Lower lobe of right lung (tissue), 2 donors: ENCODE results near the gene EPN2. TPM values are rescaled to one million over a fixed set of nuclear protein-coding genes. Genes with fewer than 3 reads are reported as not detected.
A peak's percentile ranks its signal among the peaks of the same experiment; 100 is the strongest.

Experiments used
- ATAC-seq, 2 donors: fragments of 200-7000 bp; cut with Tn5 transposase; one replicate each; pipeline ENCODE4 v1.9.1; 2020 to 2022; ENCODE audit warnings: mild to moderate bottlenecking in 2 of 2, moderate library complexity in 2 of 2
- DNase-seq: peaks from one replicate; pipeline ENCODE4 v3.0.0-alpha.2; 2020
- H3K27ac ChIP-seq: fragments of 200-600 bp; one replicate; pipeline ENCODE4 v1.8.0; 2022
- H3K27me3 ChIP-seq: fragments of 200-600 bp; one replicate; pipeline ENCODE4 v1.8.0; 2022; ENCODE audit warnings: low read depth
- H3K36me3 ChIP-seq: fragments of 200-600 bp; one replicate; pipeline ENCODE4 v1.8.0; 2022; ENCODE audit warnings: mild to moderate bottlenecking
- H3K4me1 ChIP-seq: fragments of 200-600 bp; one replicate; pipeline ENCODE4 v1.8.0; 2022
- H3K4me3 ChIP-seq: fragments of 200-600 bp; one replicate; pipeline ENCODE4 v1.8.0; 2022; ENCODE audit warnings: mild to moderate bottlenecking
- H3K9me3 ChIP-seq: fragments of 200-600 bp; one replicate; pipeline ENCODE4 v1.8.0; 2022
- CTCF ChIP-seq: fragments of 200-600 bp; IDR thresholded peaks from one replicate; pipeline ENCODE4 v1.8.0; 2022; ENCODE audit warnings: antibody characterized with exemption, mild to moderate bottlenecking
- intact Hi-C: fragments of 100-400 bp; cut with DNase I; formaldehyde crosslinking; loops from one replicate; pipeline ENCODE4 v1.11.0; 2022
- total RNA-seq: library from RNA; stranded (reverse); fragmentation: NEBNext Ultra II Directional; extraction: Animal tissue kit (Norgen Biotek cat#: 25700); gene quantifications from one replicate; pipeline ENCODE4 v1.2.1, GENCODE V29; 2021
- donor health status: DM: no; HTN: yes; CAD: no; lungs with severe emphysema.

EPN2 gene
- total RNA-seq, 1 donor from 2014 or later, result 66.2 TPM

GRCh38 chr17:19312406-19312805, 75.2 kb downstream of the EPN2 start:
- ATAC-seq (no peak), DNase-seq (peak; percentile 30)
- Histone ChIP-seq H3K4me3 (no peak overlapping the region), H3K4me1 (peaks cover 21% of the 10 kb centered on the region), H3K36me3 (peaks cover 48% of the 10 kb centered on the region), H3K27ac (peak overlapping the region; percentile 74), H3K27me3 (no peaks in the 10 kb centered on the region), H3K9me3 (no peaks in the 10 kb centered on the region)
- intact Hi-C loops, result no loop called here
- no peak for TF ChIP-seq CTCF

GRCh38 chr17:19313066-19313745, 76.0 kb downstream of the EPN2 start:
- Histone ChIP-seq H3K4me3 (no peak overlapping the region), H3K36me3 (peaks cover 53% of the 10 kb centered on the region), H3K4me1 (peaks cover 19% of the 10 kb centered on the region), H3K27me3 (no peaks in the 10 kb centered on the region), H3K27ac (peak overlapping the region; percentile 74), H3K9me3 (no peaks in the 10 kb centered on the region)
- intact Hi-C loops, result no loop called here
- peak; percentile 16 for DNase-seq
- no peak for TF ChIP-seq CTCF
- ATAC-seq, result no peak

- H3K36me3 ChIP-seq, result peaks cover 53% of the 10 kb centered on the region
- no peak overlapping the region for H3K4me3 ChIP-seq
- no peaks in the 10 kb centered on the region for H3K9me3 ChIP-seq
- ATAC-seq (no peak), DNase-seq (peak; percentile 44)
- no peak for TF ChIP-seq CTCF
- intact Hi-C loops, result no loop called here
- no peaks in the 10 kb centered on the region for H3K27me3 ChIP-seq
- peaks cover 19% of the 10 kb centered on the region for H3K4me1 ChIP-seq
- H3K27ac ChIP-seq, result peak overlapping the region; percentile 74
Observed at GRCh38 chr17:19313746-19314651, 76.8 kb downstream of the EPN2 start.

GRCh38 chr17:19315104-19315503, 77.9 kb downstream of the EPN2 start:
- no peaks in the 10 kb centered on the region for H3K9me3 ChIP-seq
- DNase-seq (peak; percentile 13), ATAC-seq (no peak)
- H3K27ac ChIP-seq, result no peak overlapping the region
- peaks cover 53% of the 10 kb centered on the region for H3K36me3 ChIP-seq
- peaks cover 19% of the 10 kb centered on the region for H3K4me1 ChIP-seq
- no peak for TF ChIP-seq CTCF
- intact Hi-C loops, result no loop called here
- H3K27me3 ChIP-seq, result no peaks in the 10 kb centered on the region
- H3K4me3 ChIP-seq, result no peak overlapping the region

- peaks cover 11% of the 10 kb centered on the region for H3K4me1 ChIP-seq
- DNase-seq (no peak), ATAC-seq (no peak)
- TF ChIP-seq CTCF, result no peak
- intact Hi-C loops, result no loop called here
- H3K4me3 ChIP-seq, result no peak overlapping the region
- no peaks in the 10 kb centered on the region for H3K27me3 ChIP-seq
- peak overlapping the region; percentile 24 for H3K27ac ChIP-seq
- H3K36me3 ChIP-seq, result peaks cover 48% of the 10 kb centered on the region
- no peaks in the 10 kb centered on the region for H3K9me3 ChIP-seq
Observed at GRCh38 chr17:19316761-19317358, 79.7 kb downstream of the EPN2 start.
